ENCODE results near the gene CFTR.

The CFTR gene

DNA sequence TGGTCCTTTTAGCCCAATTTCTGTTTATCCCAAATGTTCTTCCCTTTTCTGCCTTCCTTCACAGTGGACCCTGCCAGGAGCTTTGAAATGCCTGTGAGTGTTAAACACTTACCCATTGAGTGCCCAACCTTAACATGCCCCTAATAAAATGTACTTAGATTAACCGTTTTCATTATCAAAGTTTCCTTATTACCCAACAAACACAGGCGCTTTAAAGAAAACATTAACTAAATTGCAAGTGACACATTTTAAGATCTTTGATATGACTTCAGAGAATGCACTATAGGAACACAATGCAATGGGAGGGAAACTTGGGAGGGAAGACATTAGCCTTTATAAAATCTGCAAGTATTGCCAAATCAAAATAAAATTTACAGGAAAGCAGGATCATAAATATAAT is 177.0 kb downstream of the CFTR start:
- no peak for DNase-seq

DNA sequence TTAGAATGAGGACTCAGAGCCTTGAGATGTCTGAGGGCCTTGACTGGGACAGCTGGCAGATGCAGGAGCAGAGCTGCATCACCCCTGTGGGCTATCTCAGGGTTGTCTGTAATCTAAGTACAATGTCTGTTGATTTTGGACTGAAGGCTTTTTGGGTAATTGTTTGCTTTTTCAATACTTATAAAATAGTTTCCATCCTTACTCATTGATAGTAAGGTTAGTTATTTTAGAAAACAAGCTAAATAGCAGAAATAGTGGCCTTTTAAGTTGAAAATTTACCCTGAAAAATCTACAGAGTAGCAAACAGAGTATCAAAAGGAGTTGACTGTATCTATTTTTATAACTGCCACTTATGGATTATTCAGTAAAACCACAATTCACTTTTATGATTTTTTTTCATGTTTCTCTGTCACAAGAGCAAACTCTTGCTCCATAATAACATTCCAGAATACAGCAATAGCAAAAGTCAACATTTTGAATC is 179.7 kb downstream of the CFTR start:
- DNase-seq, result no peak

DNA sequence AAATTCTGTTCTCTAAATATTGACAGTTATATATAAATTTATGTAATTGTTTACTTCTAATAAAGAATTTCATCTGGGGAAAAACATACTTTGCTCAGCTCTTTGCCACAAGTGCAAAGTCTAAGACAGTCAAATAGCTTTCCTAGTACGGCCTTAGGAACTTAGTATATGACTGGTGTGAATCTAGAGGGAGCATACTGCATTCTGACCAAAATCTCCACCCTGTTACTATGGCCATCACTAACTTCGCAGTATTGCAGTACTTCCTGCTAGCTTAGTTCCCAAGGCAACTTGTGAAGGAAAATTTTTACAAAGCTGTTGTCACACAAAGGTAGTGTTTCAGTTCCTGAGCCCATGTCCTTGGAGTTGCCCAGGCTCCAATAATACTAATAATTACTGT is 181.5 kb downstream of the CFTR start:
- DNase-seq, result no peak

DNA sequence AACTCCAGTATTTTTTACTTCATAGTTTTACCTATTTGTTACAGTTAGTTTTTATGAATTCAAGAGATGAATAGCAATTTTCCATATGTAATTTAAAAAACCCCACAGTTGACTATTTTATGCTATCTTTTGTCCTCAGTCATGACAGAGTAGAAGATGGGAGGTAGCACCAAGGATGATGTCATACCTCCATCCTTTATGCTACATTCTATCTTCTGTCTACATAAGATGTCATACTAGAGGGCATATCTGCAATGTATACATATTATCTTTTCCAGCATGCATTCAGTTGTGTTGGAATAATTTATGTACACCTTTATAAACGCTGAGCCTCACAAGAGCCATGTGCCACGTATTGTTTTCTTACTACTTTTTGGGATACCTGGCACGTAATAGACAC is 184.2 kb downstream of the CFTR start:
- DNase-seq, result no peak

DNA sequence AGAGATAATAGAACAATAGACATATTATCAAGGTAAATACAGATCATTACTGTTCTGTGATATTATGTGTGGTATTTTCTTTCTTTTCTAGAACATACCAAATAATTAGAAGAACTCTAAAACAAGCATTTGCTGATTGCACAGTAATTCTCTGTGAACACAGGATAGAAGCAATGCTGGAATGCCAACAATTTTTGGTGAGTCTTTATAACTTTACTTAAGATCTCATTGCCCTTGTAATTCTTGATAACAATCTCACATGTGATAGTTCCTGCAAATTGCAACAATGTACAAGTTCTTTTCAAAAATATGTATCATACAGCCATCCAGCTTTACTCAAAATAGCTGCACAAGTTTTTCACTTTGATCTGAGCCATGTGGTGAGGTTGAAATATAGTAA is 185.5 kb downstream of the CFTR start:
- DNase-seq, result no peak

DNA sequence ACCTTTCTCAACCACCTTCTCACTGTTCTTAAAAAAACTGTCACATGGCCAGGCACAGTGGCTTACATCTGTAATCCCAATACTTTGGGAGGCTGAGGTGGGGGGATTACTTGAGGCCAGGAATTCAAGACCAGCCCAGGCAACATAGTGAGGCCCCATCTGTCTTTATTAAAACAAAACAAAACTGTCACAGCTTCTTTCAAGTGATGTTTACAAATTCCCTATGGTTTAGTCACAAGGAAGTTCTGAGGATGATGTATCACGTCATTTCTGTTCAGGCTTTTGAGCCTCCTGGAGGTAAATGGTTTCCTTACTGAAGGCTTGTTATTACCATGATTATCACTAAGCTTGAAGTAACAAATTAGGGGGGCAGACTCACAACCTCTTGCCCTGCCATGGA is 186.2 kb downstream of the CFTR start:
- DNase-seq, result no peak

DNA sequence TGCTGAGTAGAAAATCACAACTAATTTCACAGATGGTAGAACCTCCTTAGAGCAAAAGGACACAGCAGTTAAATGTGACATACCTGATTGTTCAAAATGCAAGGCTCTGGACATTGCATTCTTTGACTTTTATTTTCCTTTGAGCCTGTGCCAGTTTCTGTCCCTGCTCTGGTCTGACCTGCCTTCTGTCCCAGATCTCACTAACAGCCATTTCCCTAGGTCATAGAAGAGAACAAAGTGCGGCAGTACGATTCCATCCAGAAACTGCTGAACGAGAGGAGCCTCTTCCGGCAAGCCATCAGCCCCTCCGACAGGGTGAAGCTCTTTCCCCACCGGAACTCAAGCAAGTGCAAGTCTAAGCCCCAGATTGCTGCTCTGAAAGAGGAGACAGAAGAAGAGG is 186.9 kb downstream of the CFTR start:
- DNase-seq, result no peak

DNA sequence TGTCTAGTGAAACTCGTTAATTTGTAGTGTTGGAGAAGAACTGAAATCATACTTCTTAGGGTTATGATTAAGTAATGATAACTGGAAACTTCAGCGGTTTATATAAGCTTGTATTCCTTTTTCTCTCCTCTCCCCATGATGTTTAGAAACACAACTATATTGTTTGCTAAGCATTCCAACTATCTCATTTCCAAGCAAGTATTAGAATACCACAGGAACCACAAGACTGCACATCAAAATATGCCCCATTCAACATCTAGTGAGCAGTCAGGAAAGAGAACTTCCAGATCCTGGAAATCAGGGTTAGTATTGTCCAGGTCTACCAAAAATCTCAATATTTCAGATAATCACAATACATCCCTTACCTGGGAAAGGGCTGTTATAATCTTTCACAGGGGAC is 187.6 kb downstream of the CFTR start:
- DNase-seq, result no peak

DNA sequence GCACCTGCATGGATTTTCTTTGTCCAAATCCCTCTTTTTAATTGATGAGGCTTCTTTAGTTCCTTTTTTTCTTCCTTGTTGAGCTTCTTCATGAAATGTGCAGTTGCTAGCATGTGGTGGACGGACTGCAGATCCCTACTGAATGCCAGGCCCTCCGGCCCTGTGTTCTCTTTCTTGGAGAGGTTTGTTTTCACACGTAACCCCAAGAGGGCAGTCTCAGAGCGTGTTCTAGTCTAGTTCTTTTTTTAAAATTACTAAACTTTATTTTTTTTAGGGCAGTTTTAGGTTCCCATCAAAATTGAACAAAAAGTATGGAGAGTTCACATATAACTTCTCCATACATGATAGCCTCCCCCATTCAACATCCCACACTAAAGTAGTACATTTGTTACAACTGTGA is 190.0 kb downstream of the CFTR start:
- DNase-seq, result no peak

DNA sequence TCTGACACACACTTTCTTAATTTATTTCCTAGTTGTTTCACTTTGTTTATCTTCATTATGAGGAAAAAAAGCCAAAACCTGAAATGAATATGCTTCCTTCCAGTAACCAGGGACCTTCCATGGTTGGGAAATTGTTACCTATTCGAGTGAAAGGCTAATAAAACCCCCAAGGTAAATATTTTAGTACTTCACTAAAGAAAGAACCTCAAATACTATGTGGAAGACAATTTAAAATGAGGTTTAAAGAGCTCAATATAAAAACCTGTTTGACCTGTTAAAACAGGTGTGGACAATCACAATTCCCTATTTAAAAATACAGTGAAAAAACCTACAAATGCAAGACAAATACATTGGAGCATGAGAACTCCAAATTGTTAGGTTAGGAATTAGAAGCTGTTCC is 192.6 kb downstream of the CFTR start:
- no peak for DNase-seq

DNA sequence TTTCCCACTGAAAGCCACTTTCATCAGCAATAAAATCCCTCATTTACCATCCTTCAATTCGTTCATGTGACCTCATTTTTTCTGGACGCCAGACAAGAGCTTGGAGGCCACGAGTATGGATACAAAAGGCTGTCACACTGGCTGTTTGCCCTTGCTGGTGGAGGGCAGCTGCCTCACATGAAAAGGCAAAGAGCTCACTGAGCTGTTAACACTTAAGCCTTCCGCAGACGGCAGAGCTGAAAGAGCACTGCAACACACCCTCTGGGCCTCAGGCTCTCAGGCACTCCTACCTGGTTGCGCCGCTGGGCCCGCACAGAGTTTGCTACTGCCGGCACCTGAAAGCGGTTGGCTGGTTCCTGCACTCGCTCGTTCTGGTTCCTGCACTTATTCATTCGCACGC is 193.5 kb downstream of the CFTR start:
- DNase-seq, result no peak

DNA sequence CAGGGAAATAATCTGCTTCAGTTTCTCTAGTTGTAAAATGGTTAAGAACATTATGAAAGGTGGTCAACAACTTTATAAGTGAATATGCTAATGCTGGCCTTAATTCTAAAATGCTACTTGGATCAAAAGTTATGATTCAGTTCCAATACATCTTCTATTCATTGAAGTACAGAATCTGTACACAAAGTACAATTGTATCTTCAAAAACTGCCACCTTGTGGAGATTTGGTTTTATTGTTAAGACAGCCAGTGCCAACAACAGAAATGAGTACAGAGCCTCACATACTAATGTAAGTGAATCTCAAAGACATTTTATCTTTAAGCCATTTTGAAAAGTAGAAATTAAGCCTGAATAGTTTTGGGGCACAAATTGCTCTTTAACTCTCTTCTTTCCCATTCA is 194.0 kb downstream of the CFTR start:
- DNase-seq, result no peak

DNA sequence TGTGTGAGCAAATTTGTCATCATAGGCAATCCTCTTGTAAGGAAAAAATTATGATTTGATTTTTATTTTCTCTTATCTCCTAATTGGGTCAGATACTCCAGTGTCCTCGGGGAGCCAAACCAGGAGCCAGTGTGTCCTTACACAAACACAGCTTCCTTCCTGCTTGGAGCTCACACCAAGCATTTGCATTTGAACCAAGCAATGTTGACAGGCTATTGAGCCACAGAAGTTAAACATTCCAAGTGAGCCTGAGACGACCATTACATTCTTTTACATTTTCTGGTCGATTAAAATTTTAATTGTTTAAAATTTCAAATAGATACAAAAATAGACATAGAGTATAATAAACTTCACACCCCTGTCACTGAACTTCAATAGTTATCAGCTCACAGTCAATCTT is 194.8 kb downstream of the CFTR start:
- DNase-seq, result no peak

DNA sequence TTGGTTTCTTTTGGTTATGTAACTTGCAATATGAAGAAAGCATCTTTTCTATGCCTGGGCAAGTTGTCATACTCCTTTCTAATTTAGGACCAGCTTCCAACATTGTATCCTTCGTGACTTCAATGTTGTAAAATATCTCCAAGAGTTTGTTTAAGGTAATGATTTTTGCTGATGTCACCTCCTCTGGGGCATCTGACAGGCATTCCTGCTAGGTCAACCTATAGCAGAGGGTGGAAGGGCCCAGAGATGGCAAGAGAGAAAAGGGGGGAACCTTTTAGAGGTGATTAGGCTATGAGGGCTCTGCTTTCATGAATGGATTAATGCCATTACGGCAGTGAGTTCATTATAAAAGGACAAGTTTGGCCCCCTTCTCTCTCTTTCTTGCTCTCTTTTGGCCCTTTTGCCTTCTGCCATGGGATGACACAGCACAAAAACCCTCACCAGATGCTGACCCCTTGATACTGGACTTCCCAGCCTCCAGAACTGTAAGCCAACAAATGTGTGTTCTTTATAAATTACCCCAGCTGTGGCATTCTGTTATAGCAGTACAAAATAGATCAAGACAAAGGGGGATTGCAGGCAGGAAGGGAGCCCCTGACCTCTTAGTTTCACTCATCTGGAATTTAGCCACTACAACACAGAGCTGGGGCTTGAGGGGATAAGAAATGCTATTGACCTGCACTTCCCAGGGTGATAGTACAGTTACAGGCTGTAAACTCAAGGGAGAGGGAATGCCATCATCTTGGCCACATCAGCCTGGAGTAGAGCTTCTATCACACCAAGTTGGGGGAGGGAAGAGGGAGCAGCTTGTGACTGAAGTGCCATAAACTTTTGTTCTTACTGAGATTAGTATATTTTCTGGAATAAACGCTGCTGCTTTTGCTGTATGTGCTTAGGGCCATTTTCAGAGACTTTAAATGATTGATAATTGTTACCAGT is 195.9 kb downstream of the CFTR start:
- no peak for DNase-seq

DNA sequence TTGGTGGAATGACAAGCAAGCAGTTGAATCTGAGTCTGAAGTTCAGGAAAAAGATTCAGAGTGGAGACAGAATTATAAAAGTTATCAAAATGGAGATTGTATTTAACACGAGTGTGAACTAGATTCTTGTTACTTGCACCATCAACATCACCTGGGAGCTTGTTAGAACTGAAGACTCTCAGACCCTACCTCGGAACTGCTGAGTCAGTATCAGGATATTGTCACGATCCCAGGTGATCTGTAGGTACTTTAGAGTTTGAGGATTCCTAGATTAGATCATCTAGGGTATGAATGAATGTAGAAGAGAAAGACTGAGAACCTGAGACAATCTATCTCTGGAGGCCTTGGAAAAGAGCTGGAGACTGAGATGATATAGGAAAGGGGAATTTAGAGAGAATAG is 199.3 kb downstream of the CFTR start:
- DNase-seq, result no peak

DNA sequence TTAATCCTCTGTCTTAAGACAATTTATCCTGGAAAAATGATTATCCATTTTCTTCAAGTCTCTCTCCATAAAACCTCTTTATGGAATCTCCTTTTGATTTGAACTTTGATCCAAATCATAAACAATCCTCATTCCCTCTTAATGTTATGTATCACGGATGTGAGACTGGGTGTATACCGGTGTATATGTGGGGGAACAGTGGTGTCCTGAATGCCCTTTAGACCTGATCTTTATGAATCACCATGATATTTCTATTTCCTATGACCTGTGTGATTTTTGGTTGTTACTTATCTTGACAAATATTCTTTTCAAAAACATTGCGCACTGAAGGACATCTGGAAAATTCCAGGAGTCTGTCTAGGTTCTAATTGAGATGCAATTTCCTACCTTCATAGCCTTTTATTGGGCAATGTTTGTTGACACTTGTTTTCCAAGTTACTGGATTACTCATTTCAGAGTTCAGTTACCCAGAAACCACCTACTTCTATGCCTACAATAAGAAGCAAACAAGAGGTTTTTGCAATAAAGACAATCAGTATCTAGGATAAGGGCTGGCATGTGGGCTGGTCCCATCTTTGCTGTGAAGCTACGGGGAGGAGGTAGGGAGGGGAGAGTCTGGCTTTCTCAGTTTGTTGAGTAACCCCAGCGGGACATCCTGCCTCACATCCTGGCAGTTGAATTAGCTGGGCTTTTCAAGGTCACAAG is 203.0 kb downstream of the CFTR start:
- DNase-seq, result no peak

DNA sequence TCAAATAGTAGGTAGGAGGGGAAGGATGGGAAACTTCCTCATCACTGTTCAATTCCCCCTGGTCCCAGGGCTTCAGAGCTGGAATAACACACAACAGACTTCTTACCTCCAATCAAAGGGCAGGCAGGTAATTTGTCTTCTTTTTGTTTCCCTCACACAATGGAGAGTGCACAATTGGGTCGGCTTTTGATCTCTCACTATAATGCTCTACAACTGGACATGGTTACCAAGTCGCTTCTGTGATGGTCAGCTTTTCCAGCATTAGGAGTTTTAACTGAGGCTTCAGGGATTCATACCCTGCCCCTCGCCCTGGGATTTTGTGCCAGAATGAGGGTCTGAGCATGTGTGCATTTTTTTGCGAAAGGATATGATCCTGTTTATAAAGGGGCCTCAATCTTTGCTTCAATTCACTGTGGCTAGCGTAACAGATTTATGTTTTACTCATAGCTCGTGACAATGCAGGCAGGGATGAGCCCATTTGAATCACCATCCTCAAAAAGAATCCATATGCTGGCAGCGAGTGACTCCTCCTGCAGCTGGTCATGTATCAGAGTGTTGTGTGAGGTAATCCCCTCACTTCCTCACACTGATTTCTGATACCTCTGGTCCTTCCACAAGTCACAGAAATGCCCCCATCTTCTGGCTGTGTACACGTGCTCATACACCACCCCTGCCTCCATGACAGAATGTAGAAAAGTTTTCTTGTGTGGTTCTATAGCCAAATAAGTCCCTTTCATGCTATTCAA is 203.8 kb downstream of the CFTR start:
- DNase-seq, result no peak

DNA sequence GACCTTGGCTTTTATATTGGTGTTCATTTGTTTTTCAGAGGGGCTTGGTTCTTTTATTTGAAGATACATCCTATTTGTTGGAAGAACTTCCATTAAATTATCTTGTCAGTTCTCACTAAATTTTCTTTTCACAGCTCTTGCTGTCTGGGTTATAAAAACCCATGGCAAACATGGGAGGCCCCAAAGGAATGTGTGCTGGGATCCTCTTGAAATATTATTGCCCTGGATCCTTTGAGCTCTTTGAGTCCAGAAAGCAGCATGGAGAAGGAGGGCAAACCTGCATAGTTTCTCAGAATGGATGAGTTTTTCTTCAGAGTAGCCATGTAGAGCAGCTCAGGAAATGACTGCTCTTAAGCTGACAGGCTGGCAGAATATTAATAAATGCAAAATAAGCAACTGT is 206.0 kb downstream of the CFTR start:
- DNase-seq, result no peak

DNA sequence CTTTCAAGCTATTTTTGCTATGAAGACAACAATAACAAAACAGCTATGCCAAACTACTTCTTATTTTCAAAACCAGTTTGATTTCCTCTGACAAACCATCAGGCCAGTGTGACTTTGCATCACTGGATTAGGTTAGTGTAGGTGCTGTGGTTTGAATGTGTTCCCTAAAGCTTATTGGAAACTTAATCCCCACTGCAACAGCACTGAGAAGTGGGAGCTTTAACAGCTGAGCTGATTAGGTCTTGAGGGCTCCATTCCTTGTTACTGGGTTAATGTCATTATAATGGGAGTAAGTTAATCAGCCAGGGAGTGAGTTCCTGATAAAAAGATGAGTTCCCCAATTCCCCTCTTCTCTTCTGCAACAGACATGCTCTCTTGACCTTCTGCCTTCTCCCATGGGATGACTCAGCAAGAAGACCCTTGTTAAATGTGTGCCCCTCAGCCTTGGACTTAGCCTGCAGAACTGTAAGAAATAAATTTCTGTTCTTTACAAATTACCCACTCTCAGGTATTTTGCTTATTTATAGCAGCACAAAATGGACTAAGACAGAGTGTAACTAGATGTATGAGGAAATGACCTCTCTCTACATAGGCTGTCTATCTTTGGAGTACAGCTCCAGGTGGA is 206.6 kb downstream of the CFTR start:
- no peak for DNase-seq

DNA sequence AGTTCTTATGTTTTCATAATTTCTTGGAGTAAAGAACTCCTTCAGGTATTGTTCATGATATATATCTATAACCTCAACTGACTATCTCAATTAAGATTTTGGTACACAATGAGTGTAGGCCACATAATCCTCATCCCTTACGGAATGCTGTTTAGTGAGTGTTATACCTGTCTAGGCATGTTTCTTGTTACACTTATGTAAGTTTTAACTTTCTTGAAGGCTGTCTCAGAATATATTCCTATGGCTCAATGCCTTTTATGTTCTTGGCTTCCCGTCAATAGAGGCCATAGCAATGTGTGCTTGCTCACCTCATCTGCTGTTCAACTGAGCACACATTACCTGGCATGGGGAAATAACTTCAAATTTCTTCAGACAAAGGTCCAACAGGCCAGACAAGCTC is 208.3 kb downstream of the CFTR start:
- no peak for DNase-seq

DNA sequence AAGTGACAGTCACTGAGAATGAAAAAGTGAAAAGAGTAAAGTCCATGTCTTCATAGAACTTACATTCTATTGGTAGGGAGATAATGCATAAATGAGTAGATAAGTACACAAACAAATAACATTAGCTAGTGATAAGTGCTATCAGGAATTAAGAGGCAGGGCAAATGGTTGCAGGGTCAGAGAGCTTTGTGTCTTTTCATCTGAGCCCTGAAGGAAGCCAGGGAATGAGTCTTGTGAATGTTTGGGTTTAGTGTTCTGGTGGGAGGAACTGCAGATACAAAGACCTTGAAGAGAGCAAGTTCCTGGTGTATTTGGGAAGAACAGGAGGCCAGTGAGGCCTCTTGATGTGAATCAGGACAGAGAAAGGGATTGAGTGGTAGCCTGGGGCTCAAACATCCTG is 209.6 kb downstream of the CFTR start:
- no peak for DNase-seq

DNA sequence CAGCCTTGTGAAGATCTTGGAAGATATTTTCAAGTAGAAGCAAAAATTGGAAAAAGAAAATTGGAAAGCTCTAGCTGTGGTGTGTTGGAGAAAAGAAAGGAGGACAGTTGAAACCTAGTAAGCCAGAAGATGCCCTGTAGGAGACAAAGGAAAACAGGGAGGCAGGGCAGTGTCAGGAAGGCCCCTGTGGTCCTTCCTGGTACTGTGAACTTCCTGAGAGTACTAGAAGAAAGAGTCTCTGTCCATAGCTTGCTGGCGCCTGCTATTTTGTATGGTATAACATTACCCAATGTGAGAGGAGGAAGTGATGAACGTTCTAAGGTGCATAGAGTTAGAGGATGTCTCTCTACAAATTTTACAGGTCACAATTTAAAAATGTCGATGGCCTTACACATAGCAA is 210.3 kb downstream of the CFTR start:
- DNase-seq, result no peak

DNA sequence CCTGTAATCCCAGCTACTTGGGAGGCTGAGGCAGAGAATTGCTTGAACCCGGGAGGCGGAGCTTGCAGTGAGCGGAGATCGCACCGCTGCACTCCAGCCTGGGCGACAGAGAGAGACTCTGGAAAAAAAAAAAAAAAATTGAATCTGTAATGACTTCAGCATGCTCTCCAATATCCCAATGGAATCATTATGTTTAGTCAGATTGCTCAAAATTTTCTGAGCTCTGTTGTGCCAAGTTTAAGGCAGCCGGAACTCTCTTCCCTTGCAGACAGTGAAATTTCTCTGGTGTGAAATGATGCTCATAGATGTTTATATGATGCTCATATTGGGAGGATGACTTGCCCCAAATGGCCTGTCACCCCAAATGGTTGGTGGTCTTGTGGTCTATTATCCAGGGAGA is 212.5 kb downstream of the CFTR start:
- DNase-seq, result no peak

Measured in activated T-cell treated with anti-CD3 and anti-CD28 coated beads, Interleukin-2, amount 50 U/mL, for 1 hour (primary cell).